ENCODE data around the gene NAA30.
"Not testable (repeated sequence)": the region's sequence is repeated elsewhere in the genome, so short reads cannot be mapped to it uniquely, and the experiment has no call there.

Gene NAA30

GRCh38 chr14:57390037-57390805 is at the start of gene NAA30:
Gene NAA30 (plus strand): TSS chr14:57390586. CDS start chr14:57390958, 372 bp downstream.
- peak; percentile 69 to 84 for DNase-seq

DNA sequence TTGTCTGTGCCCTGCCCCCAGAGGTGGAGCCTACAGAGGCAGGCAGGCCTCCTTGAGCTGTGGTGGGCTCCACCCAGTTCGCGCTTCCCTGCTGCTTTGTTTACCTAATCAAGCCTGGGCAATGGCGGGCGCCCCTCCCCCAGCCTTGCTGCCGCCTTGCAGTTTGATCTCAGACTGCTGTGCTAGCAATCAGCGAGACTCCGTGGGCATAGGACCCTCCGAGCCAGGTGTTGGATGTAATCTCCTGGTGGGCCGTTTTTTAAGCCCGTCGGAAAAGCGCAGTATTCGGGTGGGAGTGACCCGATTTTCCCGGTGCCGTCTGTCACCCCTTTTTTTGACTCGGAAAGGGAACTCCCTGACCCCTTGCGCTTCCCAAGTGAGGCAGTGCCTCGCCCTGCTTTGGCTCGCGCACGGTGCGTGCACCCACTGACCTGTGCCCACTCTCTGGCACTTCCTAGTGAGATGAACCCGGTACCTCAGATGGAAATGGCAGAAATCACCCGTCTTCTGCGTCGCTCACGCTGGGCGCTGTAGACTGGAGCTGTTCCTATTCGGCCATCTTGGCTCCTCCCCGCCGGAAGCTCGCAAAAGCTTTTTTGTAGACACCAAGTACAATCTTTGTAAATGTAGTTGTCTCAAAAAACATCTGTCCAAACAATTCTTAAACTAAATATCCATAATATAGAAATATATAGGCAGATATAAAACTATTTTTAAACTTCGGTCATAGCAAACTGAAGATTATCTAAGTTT is 46.7 kb upstream of the NAA30 start:
- not testable (repeated sequence) for DNase-seq

- no peak for DNase-seq
Observed at GRCh38 chr14:57345106-57345505, 45.3 kb upstream of the NAA30 start.

DNA sequence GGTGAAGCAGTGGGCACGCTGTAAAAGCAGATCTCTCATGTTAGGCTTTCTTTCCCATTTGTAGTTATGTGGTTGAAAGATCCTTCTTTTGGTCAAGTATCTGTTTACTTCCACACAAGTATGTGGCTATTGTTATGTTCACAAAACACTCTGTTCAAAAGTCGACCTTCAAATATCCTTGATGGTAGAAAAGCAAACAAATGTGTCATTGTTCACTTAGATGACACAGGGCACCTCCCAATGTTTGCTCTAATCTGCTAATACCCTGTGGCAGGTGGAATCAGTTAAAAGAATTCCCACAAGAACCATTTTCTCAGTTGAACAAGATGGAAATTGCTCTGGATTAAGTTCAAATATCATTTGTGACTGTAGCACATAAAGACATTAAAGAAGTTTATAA is 43.6 kb upstream of the NAA30 start:
- no peak for DNase-seq

GRCh38 chr14:57352396-57353170 is 37.8 kb upstream of the NAA30 start:
- no peak for DNase-seq

GRCh38 chr14:57355081-57355800 is 35.1 kb upstream of the NAA30 start:
- no peak for DNase-seq

DNA sequence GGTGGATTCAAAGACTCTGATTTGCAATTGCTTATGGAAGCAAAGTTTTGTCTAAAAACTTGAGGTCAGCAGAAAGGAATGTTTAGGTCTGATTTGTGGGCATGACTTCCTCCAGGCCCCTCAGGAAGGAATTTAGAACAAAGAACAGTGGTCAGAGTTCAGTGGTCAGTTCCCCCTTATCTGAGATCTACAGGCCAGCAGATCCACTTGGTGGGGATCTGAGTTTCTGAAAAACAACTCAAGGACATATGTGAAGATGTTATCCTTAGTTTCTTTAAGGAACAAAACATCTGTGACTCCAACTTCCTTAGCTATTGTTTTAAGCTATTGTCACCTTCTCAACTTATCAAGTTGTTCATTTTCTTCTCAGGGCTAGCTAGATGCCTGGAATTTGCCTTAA is 28.0 kb upstream of the NAA30 start:
- DNase-seq, result no peak

GRCh38 chr14:57364659-57365450 is 25.5 kb upstream of the NAA30 start:
- DNase-seq, result no peak

DNA sequence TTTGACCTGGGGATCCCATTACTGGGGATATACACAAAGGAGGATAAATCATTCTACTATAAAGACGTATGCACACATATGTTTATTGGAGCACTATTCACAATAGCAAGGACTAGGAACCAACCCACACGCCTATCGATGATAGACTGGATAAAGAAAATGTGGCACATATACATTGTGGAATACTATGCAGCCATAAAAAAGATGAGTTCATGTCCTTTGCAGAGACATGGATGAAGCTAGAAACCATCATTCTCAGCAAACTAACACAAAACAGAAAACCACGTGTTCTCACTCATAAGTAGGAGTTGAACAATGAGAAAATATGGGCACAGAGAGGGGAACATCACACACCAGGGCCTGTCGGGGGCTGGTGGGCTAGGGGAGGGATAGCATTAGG is 20.2 kb upstream of the NAA30 start:
- DNase-seq, result not testable (repeated sequence)

DNA sequence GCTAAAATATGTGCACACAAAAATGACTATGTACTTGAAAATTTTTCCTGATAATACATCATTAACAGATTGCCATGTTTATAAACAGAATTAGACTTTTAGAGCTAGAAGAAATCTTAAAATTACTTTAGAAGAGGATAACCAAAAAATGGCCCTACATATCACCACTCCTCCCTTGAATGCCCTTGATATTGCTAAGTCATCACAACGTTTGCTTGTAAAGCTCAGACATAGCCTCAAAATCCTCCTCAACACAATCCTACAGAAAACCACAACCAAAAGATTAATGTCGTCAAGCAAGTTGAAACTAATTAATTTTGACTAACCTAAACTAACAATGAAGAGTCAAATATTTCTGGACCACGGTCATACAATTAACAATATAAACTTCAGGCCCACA is 19.4 kb upstream of the NAA30 start:
- no peak for DNase-seq

DNA sequence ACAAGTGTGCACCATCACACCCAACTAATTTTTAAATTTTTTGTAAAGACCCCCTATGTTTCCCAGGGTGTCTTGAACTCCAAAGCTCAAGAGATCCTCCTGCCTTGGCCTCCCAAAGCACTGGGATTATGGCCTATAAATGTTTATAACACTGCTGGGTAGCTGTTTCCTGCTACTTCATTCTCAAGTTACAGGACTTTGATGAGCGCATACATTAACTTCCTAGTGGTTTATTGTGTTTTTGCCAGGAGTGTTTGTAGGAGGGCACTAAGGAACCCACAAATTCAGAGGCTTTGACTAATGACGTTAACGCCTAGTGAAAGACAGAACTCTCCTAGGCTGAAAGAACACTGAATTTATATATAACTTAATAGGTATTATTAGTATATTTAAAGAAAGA is 15.2 kb upstream of the NAA30 start:
- DNase-seq, result no peak

DNA sequence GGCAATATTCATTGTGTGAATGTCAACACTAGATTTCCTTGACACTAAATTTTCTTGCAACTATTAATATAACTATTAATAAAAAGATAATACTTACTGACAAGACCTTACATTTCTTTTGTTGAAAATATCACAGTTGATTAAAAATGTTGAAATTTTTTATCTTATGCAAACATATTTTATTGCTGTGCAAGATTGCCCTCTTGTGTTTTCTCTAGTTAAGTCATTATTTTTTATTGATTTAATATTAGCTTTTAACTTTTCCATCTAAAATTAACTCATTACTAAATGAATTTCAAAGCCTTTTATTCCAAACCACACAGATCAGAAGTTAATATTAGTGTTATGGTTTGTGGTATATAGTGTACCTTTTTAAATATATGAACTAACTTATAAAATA is 11.7 kb upstream of the NAA30 start:
- no peak for DNase-seq

DNA sequence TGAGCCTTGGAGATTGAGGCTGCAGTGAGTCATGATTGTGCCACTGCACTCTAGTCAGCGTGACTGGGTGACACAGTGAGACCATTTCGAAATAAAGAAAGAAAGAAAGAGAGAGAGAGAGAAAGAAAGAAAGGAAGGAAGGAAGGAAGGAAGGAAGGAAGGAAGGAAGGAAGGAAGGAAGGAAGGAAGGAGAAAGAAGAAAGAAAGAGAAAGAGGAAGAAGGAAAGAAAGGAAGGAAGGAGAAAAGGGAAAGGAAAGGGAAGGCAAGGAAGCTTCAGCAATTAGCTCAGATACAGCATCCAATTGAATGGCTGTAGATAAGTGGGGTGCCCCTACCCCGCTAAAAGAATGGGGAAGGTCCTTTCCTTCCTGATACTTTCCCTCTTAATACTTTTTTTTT is 9.5 kb upstream of the NAA30 start:
- DNase-seq, result no peak

GRCh38 chr14:57382283-57382682 is 8.1 kb upstream of the NAA30 start:
- DNase-seq, result no peak

DNA sequence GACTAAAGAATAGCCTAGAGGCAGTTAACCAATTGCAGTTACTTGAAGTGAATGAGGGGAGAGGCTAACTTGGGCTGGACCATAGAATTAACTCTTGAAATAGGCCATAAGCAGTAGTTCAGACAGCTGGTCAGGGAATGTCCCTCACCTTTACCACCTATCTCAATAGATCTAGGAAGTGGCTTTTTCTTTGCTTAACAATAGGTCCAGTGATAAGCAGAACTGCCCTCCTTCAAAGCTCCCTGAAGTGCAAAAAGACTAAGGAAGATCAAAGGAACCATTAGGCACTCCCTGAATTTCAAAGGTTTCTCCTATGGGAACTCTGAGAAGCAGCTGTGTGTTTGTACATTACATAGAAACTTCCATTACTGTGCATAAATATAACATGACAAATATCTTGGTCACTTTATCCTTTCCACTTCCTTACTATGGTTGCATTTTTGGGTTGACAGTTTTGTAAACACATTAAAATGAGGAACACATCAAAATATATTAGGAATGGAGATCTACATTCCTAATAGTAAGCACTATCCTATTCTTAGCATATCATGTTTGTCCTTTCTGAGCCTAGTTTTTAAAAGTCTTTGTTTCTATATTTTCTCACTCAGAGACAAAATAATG is 7.2 kb upstream of the NAA30 start:
- no peak for DNase-seq

DNA sequence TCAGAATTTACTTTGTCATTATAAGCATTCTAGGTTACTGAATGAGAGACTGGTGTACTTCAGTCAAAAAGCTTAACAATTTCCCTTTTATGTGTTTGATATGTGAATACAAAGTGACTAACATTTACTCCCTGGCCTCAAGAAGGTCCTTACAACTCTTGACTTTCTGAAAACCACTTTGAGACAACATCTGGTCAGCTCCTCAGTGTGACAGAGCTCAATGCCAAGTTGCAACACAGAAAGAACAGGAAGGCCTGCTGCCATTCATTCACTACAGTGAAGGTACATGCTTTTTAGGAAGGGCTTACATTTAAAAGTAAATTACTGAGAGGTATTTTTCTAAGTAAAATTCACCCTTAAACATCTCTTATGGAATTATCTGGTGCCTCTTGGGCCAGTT is 2.3 kb upstream of the NAA30 start:
- no peak for DNase-seq

DNA sequence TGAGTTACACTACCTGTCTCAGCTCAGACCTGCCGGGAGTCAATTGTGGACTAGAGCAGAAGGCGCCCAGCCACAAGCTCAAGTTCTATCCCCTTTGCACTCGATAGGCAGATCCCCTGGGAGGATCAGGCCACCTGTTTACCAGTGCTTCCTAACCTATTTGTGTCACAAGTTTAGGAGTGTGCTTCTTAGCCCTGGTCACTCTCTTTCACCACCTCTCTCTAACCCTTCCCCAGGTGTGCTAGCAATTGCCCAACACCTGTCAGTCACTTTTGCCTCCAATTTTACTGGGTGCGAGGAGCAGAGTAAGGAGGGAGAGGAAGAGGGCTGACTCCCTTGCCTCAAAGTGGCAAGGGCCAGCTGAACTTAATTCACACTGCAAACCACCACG is 745 bp upstream of the NAA30 start:
- no peak for DNase-seq

- DNase-seq, result peak in 1 of 2 donors; percentile 60
Observed at GRCh38 chr14:57390806-57391516, 575 bp downstream of the NAA30 start.

GRCh38 chr14:57391517-57392195 is 1.3 kb downstream of the NAA30 start:
- DNase-seq, result no peak

DNA sequence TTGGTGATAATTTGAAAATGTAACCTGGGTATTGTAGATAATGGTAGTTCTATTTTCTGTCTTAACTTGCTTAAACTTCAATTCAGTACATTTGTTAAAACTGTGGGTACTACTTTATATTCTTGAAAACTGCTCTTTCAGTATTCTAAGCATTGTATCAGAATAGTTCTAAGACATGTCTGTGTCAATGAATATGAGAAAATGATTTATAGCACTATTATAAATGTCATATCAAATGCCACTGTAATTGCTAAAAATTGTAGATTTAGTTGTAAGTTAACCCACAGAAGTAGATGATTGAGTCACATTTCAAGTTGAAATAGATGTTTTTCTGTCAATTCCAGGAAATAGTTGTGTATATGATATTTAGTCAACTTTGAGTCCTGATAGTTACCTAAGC is 2.4 kb downstream of the NAA30 start:
- no peak for DNase-seq

Data from bone marrow (tissue), 2 donors.